GM08714 (cell line): ENCODE results near the gene NUMA1.
A peak's percentile ranks its signal among the peaks of the same experiment; 100 is the strongest.

ENCODE experiments used
- H3K4me3 ChIP-seq: fragments of 200-500 bp; sonication (Bioruptor generic); 2 replicates; pipeline ENCODE4 v1.5.1; 2014; ENCODE audit warnings: mild to moderate bottlenecking, low read length, inconsistent platforms
- ZNF274 ChIP-seq: IDR thresholded peaks from 2 replicates; pipeline ENCODE4 v1.6.1; 2012; ENCODE audit warnings: mild to moderate bottlenecking, low read depth, low read length

The NUMA1 gene

DNA sequence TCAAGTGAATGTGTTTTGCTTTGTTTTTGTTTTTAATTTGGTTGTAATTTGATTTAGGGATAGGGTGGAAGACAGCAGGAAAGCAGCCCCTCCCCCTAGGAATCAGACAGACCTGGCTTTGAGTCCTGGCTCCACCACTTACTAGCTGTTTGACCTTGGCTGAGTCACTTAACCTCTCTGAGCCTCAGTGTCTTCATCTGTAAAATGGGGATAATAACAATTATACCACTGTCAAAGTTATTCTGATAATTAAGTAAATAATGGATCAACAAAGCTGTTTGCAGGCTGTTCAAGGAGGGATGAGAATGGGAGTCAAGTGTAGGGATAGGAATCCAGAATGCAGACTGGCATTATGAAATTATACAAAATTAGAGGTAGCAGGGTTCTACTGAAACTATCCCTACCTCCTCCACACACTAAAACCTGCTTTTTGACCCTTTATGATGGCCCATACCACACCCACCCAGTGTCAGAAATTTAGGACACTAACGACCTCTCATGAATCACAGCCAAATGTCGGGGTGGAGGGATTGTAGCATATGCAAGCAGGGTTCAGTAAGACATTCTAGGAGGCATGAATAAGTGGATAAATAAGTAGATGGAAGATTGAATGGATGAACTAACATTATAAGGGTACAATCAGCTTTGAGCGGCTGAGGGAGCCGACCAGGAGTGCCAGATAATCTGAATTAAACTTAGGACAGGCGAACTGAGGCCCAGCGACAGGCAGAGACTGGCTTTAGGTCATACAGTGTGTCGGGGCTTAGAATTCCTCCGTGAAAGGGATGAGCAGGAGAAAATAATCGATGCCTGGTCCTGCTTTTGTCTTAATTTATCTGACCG is 31.2 kb upstream of the NUMA1 start:
- H3K4me3 ChIP-seq = peak overlapping the region; percentile 82
- TF ChIP-seq ZNF274 = no peak

DNA sequence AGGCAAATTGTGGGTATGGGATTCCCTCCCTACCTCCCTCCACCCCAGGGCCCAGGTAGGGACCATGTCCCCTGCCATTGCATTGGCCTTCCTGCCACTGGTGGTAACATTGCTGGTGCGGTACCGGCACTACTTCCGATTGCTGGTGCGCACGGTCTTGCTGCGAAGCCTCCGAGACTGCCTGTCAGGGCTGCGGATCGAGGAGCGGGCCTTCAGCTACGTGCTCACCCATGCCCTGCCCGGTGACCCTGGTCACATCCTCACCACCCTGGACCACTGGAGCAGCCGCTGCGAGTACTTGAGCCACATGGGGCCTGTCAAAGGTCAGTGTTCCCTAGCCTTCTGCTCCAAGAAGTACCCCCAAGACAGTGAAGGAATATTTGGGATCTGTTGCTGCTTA is 25.5 kb upstream of the NUMA1 start, which contains the start of gene TOMT:
Gene TOMT, plus strand, starts transcription at position 37 of the 400 bp plus-strand sequence. Its CDS starts 28 bp downstream, at position 65.
- no peak within 1 kb of the TSS for H3K4me3 ChIP-seq
- TF ChIP-seq ZNF274 = no peak

GRCh38 chr11:72103754-72104167 is 23.4 kb upstream of the NUMA1 start:
- no peak for TF ChIP-seq ZNF274
- peak overlapping the region; percentile 58; the same call in 1 of the 2 replicates for H3K4me3 ChIP-seq

- peak within 1 kb of the TSS; percentile 91 for H3K4me3 ChIP-seq
- TF ChIP-seq ZNF274 = no peak
These were observed 22.8 kb upstream of the NUMA1 start, which contains the start of gene LAMTOR1 for GRCh38 chr11:72102946-72103753. Gene LAMTOR1 (minus strand): TSS chr11:72103297. CDS start chr11:72103224, 73 bp downstream.

DNA sequence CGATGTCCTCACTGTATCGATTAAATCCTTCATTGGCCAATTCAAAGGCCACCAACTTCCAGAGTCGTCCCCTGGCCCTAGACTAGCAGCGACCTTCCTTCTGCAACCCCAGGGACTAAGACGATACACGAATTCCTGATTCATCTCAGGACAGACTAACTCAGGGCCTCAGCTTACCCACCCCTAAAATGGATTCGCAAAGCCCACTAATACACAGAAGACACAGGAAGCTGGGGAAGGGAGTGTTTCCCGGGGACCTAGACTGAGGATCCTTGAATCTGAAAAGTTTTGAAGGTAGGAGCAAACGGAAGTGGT is 22.2 kb upstream of the NUMA1 start:
- TF ChIP-seq ZNF274 = no peak
- peak overlapping the region; percentile 91 for H3K4me3 ChIP-seq

DNA sequence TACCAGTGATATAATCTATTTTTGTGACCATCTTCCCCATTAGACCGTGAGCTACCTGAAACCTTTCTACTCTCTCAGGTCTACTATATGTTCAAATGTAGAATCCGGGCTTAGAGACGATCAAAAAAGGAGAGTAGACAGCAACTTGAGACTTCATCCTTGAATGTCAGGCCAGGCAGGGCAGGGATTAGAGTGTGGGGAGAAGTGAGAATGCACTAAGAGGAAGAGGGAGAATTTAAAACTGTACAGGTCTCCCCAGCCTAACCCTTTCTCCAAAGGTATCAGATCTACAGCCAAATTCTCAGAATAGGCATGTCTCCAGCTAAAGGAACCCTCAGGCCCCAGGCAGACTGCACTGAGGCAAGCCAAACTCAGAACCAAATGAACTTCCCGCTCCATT is 21.8 kb upstream of the NUMA1 start:
- TF ChIP-seq ZNF274 = no peak
- H3K4me3 ChIP-seq = peak overlapping the region; percentile 91

- H3K4me3 ChIP-seq = no peak overlapping the region
- TF ChIP-seq ZNF274 = no peak
These were observed 20.1 kb upstream of the NUMA1 start for GRCh38 chr11:72100462-72100861.

DNA sequence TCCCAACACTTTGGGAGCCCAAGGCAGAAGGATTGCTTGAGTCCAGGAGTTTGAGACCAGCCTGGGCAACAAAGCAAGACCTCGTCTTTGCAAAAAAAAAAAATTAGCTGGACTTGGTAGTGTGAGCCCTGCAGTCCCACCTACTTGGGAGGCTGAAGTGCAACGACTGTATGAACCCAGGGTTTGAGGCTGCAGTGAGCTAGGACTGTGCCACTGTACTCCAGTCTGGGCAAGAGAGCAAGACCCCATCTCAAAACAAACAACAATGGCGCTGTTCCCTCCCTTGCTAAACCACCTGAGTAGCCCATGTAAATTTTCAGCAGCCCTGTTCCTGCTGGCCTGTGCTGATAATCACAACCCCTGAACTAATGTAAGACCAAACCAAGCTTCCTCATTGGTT is 19.7 kb upstream of the NUMA1 start:
- H3K4me3 ChIP-seq = no peak overlapping the region
- no peak for TF ChIP-seq ZNF274

GRCh38 chr11:72098741-72099140 is 18.4 kb upstream of the NUMA1 start:
- no peak for TF ChIP-seq ZNF274

GRCh38 chr11:72091292-72091691 is 10.9 kb upstream of the NUMA1 start:
- no peak overlapping the region for H3K4me3 ChIP-seq
- TF ChIP-seq ZNF274 = no peak

More at GRCh38 chr11:72098741-72099140, 18.4 kb upstream of the NUMA1 start:
- H3K4me3 ChIP-seq = no peak overlapping the region

DNA sequence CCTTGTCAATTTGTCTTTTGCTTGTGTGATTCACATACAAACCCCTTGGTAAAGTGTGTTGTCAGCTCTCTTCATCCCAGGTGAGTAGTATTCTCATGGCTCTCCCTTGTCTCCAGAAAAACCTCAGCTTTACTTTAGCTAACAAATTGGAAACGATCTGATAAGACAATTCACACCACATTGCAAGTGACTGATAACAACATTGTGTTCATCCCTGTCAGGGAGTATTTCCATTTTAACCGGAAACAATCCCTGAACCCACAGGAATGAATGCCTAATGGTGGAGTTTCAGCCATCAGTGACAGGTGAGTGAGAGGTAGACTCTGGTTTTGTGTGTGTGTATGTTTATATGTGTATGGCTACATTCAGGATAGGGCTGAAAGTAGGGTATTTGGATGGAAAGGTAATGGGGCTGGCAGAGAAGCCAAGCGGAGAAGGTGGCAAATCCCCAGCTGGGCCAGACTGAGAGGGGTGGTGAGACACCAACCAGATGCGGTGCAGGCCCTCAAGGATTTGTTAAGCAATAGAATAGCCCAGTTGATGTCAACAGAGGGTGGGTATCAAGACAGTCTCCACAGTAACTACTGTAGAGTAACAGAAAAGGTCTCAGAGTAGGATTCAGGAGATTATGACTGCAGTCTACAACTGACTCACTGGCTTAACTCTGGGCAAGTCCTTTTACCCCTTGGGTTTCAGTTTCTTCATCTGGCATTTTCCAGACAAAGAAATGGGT is 7.9 kb upstream of the NUMA1 start:
- no peak for TF ChIP-seq ZNF274
- no peak overlapping the region for H3K4me3 ChIP-seq

DNA sequence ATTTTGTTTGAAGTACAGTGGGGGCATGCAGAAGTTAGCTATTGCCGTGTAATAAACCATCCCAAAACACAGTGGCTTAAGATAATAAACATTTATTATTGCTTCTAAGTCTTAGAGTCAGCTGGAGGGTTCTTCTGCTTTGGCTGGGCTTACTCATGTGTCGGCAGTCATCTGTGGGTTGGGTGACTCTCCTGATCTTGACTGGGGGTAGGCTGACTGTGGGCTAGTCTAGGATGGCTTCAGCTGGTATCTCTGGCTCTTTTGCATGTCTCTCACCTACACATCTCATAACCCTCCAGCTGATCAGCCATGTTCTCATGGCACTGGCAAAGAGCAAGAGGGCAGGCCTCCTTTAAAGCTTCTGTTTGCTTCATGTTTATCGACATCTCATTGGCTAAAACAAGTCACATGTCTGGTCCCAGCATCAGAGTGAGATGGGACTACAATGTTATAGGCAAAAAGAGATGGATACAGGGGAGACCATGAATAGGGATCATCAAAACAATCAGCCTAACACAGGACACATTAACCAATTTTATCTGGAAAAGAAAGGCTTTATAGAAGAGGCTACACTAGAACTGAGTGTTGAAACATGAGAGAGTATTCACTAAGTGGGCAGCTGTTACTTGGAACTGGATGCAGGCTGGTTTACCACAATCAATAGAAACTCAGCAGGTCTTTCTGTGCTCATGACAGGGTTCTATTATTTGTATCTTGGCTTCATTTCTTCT is 5.4 kb upstream of the NUMA1 start:
- no peak overlapping the region for H3K4me3 ChIP-seq
- no peak for TF ChIP-seq ZNF274

- no peak for TF ChIP-seq ZNF274
These were observed 4.6 kb upstream of the NUMA1 start for GRCh38 chr11:72084965-72085364.

More at GRCh38 chr11:72084965-72085364, 4.6 kb upstream of the NUMA1 start:
- no peak overlapping the region for H3K4me3 ChIP-seq
